Left cardiac atrium (tissue), 4 donors: ENCODE measurements around the gene PA2G4. TPM values are rescaled to one million over a fixed set of nuclear protein-coding genes. Genes with fewer than 3 reads are reported as not detected.
"Not testable (repeated sequence)": the region's sequence is repeated elsewhere in the genome, so short reads cannot be mapped to it uniquely, and the experiment has no call there.

ENCODE experiments used
- ATAC-seq, 2 donors: fragments of 200-7000 bp; cut with Tn5 transposase; one replicate each; pipeline ENCODE4 v1.9.1; 2020; ENCODE audit warnings: mild to moderate bottlenecking in 2 of 2, moderate library complexity in 2 of 2
- DNase-seq: peaks from one replicate; pipeline ENCODE4 v3.0.0-alpha.2; 2020
- intact Hi-C, 2 donors: fragments of 100-400 bp; cut with DNase I; formaldehyde crosslinking; loops; one replicate each; pipeline versions ENCODE4 v1.14.1 to v1.15.1; 2022 to 2023
- total RNA-seq, 2 donors: library from RNA; stranded (reverse); fragmentation: NEBNext Ultra II Directional; extraction: Animal tissue kit (Norgen Biotek cat#: 25700); gene quantifications; one replicate each; pipeline ENCODE4 v1.2.1, GENCODE V29; 2021
- donor health status: DM: no; HTN: yes; CAD: no.
- donor health status: DM: no; HTN: yes; CAD: no; lungs with severe emphysema.
- donor health status: DM: yes; HTN: yes; CAD: no.
- donor health status: Dilated cardiomyopathy.

PA2G4 gene
- total RNA-seq, 2 donors from 2014 or later = 60.4 to 83.9 TPM

DNA sequence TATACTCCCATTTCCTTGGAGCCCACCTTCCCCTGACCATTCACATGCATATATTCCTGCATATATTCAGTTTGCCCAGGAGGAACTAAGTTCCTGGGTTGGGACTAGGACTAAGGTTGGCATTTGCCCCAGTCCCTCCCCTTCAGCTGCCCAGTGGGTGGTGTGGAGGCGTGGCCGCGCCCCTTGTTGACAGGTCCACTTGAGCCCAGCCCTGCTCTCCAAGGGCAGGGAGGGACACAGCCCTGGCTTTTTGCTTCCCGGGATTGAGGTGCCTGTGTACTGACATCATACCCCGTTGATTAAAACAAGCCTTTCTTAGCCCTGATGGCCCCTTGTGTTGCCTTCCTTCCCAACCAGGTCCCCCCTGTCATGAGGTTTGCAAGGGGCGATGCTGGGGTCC lies 17.1 kb upstream of the PA2G4 start:
- ATAC-seq (peak; percentile 95 to 98), DNase-seq (peak; percentile 75)
- intact Hi-C loops = no loop called here

DNA sequence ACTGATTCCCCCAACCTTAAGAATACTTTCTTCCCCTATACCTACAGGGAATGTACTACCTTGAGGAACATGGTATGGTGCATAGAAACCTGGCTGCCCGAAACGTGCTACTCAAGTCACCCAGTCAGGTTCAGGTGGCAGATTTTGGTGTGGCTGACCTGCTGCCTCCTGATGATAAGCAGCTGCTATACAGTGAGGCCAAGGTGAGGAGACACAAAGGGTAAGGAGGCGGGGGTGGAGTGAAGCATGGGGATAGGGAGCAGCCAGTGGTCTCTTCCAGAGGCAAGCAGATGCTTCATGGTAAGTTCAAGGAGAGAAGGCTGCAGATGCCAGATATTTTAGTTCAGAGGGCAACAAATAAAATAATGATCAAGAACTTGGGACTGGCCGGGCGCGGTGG lies 6.6 kb upstream of the PA2G4 start:
- ATAC-seq (no peak), DNase-seq (no peak)
- intact Hi-C loops = loop anchor here in 1 of 2 donors (10.0 kb wide), 1 partner anchor 103 kb away; the partner anchor contains the start of gene SUOX

DNA sequence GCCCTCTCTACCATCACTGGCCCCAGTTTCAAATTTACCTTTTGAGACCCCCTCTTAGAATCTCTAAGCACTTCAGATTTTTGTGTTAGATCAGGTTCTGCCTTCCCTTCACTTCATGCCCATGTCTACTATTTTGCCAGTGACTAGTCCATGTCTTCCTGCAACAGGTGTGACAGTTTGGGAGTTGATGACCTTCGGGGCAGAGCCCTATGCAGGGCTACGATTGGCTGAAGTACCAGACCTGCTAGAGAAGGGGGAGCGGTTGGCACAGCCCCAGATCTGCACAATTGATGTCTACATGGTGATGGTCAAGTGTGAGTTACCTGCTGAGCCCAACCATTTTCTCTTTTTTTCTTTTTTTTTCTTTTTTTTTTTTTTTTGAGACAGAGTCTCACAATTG lies 5.8 kb upstream of the PA2G4 start:
- DNase-seq = no peak
- intact Hi-C loops = loop anchor here in 1 of 2 donors (10.0 kb wide), 1 partner anchor 104 kb away; the partner anchor contains the start of gene SUOX
- ATAC-seq = no peak

DNA sequence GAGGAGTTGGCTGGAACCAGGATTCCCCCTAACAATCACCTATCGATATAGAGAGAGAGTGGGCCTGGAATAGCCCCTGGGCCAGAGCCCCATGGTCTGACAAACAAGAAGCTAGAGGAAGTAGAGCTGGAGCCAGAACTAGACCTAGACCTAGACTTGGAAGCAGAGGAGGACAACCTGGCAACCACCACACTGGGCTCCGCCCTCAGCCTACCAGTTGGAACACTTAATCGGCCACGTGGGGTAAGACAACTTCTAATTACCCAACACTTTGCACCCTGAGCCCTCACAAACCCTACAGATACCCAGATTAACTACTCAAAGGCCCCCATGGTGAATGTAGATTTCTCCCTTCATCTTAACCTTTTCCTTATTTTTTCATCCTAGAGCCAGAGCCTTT lies 4.6 kb upstream of the PA2G4 start:
- DNase-seq (no peak), ATAC-seq (no peak)
- intact Hi-C loops = loop anchor here (10.0 kb wide), 2 partner anchors 55 to 105 kb away; partner anchors contain the start of genes SUOX (in 2 of the 2) and RPS26 (in 1 of the 2)

DNA sequence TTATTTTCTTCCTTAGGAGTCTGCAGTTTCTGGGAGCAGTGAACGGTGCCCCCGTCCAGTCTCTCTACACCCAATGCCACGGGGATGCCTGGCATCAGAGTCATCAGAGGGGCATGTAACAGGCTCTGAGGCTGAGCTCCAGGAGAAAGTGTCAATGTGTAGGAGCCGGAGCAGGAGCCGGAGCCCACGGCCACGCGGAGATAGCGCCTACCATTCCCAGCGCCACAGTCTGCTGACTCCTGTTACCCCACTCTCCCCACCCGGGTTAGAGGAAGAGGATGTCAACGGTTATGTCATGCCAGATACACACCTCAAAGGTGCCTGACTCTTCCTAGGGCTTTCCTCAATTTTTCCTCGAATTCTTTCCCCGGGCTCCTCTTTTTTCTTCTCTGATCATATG lies 3.3 kb upstream of the PA2G4 start:
- ATAC-seq = no peak

DNA sequence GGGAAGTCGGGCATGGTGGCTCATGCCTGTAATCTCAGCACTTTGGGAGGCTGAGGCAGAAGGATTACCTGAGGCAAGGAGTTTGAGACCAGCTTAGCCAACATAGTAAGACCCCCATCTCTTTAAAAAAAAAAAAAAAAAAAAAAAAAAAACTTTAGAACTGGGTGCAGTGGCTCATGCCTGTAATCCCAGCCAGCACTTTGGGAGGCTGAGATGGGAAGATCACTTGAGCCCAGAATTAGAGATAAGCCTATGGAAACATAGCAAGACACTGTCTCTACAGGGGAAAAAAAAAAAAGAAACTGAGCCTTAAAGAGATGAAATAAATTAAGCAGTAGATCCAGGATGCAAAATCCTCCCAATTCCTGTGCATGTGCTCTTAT lies 1.7 kb upstream of the PA2G4 start:
- DNase-seq = no peak
- no peak for ATAC-seq
- intact Hi-C loops = loop anchor here in 1 of 2 donors (10.0 kb wide), 2 partner anchors 58 to 108 kb away; partner anchors contain the start of genes RPS26 and SUOX

More for the DNA sequence above, 3.3 kb upstream of the PA2G4 start:
- intact Hi-C loops = loop anchor here in 1 of 2 donors (10.0 kb wide), 2 partner anchors 56 to 106 kb away; partner anchors contain the start of genes RPS26 and SUOX
- no peak for DNase-seq

DNA sequence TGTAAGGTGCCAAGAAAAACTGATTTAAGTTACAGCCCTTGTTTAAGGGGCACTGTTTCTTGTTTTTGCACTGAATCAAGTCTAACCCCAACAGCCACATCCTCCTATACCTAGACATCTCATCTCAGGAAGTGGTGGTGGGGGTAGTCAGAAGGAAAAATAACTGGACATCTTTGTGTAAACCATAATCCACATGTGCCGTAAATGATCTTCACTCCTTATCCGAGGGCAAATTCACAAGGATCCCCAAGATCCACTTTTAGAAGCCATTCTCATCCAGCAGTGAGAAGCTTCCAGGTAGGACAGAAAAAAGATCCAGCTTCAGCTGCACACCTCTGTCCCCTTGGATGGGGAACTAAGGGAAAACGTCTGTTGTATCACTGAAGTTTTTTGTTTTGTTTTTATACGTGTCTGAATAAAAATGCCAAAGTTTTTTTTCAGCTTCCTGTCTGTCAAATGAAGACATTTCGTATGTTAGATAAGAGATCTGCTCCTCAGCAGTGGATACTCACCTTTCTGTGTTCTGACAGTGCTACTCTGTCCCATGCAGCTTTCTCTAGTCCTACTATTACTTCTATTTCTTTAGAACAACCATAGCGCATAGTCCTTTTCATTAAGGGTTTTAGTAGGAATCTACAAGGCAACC lies 1.2 kb upstream of the PA2G4 start:
- DNase-seq (no peak), ATAC-seq (no peak)
- intact Hi-C loops = loop anchor here in 1 of 2 donors (10.0 kb wide), 2 partner anchors 58 to 108 kb away; partner anchors contain the start of genes RPS26 and SUOX

DNA sequence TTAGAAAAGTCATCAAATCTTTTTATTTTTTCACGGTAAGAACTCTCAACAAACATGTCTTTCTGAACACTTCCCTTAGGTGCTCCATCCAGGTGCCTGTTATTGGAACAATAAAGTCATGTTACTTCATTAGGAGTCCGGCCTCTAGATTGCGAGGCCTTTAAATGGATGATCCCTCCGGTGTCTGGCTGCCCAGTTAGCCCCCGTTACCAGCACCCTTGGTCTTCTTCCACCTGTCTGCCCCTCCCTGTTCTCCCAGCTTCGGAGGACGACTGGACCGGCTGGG lies 593 bp upstream of the PA2G4 start:
- DNase-seq (no peak), ATAC-seq (no peak)
- intact Hi-C loops = loop anchor here in 1 of 2 donors (10.0 kb wide), 2 partner anchors 59 to 109 kb away; partner anchors contain the start of genes RPS26 and SUOX

DNA sequence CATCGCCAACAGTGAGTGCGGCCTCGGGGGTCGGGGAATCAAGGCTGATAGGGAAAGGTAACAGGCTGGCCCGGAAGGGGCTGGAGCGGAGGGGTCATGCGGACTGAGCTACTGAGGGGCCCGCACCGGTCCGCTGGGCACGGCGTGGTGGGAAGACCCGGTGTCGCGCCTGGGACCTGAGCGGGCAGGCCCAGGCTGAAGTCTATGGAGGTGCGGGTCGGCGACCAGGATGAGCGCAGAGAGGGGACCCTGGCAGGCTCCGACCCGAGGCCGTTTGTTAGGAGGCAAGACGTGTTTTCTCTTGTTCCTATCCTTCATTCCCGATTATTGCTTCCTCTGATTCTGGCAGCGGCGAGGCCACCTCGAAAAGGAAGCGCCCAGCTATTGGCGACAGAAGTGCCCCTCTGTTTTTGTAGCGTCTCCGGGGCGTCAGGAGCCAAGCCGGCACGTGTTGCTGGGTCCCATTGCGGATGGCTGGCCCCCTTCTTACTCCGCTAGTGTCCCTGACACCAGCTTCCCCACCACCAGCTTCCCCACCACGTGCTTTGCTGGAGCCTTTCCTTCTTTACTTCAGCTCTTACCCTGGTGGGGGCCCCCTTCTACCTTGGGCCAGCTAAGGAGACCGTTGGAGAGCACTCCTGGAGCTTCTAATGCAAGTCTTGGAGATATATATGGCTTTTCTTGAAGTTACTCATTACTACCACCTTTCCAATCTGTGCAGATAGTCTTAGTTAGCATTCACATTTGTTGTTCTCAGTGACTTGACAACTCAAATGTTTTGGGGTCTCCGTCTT lies 653 bp downstream of the PA2G4 start:
- DNase-seq (no peak), ATAC-seq (peak; percentile 27 to 45)
- intact Hi-C loops = loop anchor here in 1 of 2 donors (10.0 kb wide), 2 partner anchors 60 to 110 kb away; partner anchors contain the start of genes RPS26 and SUOX

DNA sequence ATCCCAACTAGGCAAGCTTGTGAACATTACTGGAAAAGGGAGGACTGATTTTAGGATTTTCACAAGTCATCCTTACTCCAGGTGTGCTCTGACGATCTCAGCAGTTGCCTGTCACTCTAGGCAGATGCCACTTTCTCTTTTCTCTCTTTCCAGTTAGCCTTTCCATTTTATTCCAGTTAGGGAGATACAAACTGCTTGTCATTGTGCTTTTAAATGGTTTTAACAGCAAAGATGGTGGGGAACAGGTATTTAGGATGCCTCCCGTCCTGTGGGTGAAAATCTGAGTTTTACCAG lies 1.2 kb downstream of the PA2G4 start:
- DNase-seq (no peak), ATAC-seq (no peak)
- intact Hi-C loops = loop anchor here in 1 of 2 donors (10.0 kb wide), 2 partner anchors 61 to 111 kb away; partner anchors contain the start of genes RPS26 and SUOX

DNA sequence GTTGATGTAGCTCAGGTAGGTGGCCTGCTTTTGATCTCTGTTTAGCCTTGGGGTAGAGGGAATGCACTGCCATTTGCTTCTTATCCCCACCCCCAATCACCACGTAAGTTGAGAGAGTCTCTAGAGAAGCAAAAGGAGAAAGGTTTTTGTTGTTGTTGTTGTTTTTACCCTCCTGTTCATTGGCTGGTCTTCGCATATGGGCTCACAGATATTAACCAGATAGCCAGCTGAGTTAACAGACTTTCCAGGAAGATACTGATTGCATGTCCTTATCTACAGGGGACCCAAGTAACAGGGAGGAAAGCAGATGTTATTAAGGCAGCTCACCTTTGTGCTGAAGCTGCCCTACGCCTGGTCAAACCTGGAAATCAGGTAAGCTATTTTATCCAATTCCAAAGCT lies 2.9 kb downstream of the PA2G4 start:
- intact Hi-C loops = loop anchor here in 1 of 2 donors (10.0 kb wide), 2 partner anchors 62 to 112 kb away; partner anchors contain the start of genes RPS26 and SUOX
- ATAC-seq (no peak), DNase-seq (no peak)

DNA sequence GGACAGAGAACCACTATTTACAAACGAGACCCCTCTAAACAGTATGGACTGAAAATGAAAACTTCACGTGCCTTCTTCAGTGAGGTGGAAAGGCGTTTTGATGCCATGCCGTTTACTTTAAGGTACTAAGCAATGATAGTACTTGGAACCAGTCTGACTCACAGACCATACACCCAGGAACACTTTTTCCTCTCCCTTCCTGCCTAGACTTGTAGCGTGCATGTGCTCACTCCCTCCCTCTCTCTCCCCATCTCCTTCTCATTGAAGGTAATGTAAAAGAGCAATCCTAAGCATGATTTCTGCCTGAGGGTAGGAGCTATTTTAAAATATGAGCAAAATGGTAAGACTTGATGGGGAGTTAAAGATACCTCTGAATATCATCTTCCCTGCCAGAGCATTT lies 6.2 kb downstream of the PA2G4 start:
- intact Hi-C loops = no loop called here
- DNase-seq (no peak), ATAC-seq (no peak)

DNA sequence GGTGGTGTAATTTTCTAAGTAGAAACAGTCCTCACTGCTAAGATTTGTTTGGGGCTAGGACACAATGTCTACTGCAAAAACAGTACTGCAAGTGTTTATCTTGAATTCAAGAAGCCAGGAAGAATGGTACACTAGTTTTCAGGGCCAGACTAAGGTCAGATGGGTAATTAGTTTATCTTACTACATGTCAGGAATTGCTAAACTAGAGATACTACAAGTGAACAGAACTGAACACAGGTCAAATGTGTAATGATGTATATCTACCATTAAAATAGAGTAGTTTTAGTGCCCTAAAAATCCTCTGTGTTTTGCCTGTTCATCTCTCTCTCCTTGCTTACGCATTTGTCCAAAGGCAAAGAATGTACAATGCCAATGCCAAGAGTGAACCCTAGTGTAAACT lies 9.7 kb downstream of the PA2G4 start:
- DNase-seq = no peak
- intact Hi-C loops = no loop called here
- ATAC-seq = no peak

DNA sequence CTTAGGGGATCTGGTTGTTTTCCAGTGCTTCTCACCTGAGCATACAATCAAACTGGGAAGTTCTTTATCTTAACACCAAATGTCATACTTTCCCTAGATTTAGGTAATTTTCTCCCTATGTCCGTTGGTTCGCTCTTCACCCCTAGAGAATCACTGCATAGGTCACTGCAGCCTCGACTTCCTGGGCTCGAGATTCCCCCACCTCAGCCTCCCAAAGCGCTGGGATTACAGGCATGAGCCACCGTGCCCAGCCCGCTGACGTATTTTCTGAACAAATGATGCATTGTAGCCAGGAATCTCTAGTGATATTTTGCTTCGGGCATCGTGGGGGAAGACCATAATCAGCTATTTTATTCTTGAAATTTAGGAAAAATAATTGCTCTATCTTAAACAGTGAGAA lies 11.0 kb downstream of the PA2G4 start:
- ATAC-seq = no peak
- peak; percentile 53 for DNase-seq
- intact Hi-C loops = loop anchor here in 1 of 2 donors (5.0 kb wide), 1 partner anchor 42 kb away; the partner anchor contains the start of gene MYL6

DNA sequence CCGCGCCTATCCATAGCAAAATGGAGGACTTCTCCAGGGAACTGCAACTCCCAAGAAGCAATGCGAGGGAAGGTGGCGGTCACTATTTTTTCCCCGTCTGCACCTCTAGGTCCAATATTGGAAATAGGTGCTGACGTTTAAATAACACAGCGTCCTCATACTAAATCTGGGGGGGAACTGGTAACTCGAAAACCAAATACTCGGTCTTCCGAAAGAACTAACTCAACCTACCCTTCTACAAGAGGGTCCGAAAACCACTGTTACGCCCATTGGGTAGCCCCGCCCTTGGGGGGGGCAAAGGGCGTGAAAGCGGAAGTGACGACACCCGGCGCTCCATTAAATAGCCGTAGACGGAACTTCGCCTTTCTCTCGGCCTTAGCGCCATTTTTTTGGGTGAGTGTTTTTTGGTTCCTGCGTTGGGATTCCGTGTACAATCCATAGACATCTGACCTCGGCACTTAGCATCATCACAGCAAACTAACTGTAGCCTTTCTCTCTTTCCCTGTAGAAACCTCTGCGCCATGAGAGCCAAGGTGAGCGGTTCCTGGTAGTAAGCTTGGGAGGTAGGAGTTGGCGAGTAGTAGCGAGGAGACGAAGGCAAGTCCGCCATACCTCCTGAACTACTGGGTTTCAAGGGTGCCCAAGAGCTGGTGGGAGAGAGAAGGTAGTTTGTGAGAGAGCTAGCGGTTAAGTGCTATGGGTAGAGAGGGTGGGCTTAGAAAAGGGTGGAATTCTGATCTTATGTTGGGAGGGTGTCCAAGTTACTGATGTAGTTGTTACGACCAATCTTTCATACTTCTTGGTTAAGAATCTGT lies 12.1 kb downstream of the PA2G4 start, which contains the start of gene RPL41:
Gene RPL41 (plus strand): TSS at position 367 of the 815 bp plus-strand sequence.
- peak; percentile 79 for ATAC-seq
- intact Hi-C loops = loop anchor here in 1 of 2 donors (5.0 kb wide), 1 partner anchor 41 kb away; the partner anchor contains the start of gene MYL6
- DNase-seq = peak; percentile 94

DNA sequence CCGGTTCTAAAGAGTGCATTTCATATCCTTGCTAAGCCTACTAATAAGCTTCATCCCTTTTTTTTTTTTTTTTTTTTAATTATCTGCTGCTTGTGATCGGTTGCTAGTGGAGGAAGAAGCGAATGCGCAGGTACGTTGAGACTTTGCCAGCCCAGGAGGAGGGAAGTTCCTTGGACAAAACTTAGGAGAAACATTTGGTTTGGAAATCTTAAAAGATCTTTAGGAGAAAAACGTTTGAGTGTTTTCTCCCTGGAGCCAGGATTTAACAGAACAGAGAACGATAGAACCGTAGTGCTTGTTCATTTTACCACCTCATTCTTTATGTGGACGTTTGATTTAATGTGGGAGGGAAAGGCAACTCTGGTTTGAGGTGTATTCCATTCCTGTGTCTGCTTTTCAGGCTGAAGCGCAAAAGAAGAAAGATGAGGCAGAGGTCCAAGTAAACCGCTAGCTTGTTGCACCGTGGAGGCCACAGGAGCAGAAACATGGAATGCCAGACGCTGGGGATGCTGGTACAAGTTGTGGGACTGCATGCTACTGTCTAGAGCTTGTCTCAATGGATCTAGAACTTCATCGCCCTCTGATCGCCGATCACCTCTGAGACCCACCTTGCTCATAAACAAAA lies 12.8 kb downstream of the PA2G4 start:
- DNase-seq, ATAC-seq: not testable (repeated sequence)
- intact Hi-C loops = loop anchor here in 1 of 2 donors (5.0 kb wide), 1 partner anchor 40 kb away; the partner anchor contains the start of gene MYL6

DNA sequence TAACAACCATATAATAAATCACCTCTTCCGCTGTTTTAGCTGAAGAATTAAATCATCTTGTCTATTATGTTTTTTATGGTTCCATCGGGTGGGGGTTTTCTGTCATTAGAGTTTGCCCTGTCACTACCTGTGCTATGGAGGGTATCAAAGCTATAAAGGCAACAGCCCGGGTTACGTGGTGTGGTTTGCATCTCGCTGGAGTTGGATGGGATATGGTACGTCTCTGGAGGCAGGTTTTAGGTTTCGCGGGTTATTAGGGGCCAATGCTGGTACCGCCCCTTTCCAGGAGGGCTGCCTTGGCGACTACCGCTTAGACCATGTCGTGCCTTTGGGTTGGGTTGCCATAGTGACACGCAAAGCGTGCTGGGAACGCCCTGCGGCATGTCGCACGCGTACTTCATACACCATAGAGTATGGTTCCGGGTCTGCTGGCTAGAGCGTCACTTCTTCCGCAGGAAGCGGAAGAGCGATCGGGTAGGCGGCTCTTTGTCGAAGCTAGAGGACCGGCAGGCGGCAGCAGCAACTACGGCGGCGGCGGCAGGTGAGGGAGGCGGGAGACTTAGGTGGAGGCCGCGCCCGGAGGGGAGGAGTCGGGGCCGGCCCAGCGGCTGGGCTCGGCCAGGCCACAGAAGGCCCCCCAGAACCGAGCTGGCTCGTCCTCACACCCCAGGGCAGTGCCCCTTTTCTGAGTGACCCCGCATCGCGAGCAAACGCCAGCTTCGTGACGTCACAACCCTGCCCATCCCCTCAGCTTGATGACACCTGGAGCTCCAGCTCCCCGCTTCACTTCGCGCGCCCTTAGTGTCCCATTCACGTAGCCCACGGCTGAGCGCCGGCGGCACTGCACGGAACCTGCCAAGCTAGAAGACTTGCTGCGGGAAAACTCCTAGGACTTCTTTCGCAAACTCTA lies 13.7 kb downstream of the PA2G4 start, which contains the start of gene ZC3H10:
Gene ZC3H10 (plus strand): TSS at position 489 of the 910 bp plus-strand sequence. CDS start 2,297 bp downstream, outside the sequence.
- DNase-seq = peak; percentile 98
- intact Hi-C loops = loop anchor here in 1 of 2 donors (2.0 to 5.0 kb wide), 2 partner anchors 39 to 71 kb away; partner anchors contain the start of genes MYL6 and SMARCC2

More for the DNA sequence above, 13.7 kb downstream of the PA2G4 start, which contains the start of gene ZC3H10:
- peak; percentile 84 to 87 for ATAC-seq
